HepG2 (cell line): Measurements from ENCODE around the gene CHKA. TPM values are rescaled to one million over a fixed set of nuclear protein-coding genes. Genes with fewer than 3 reads are reported as not detected.
A peak's percentile ranks its signal among the peaks of the same experiment; 100 is the strongest.

Source experiments
- GZF1 ChIP-seq: sonication (generic); formaldehyde crosslinking; IDR thresholded peaks from 2 replicates; pipeline ENCODE4 v1.5.1; 2020; ENCODE audit warnings: mild to moderate bottlenecking, missing genetic modification reagents
- MAZ ChIP-seq, 2 experiments: sonication (generic) in 1 of 2; formaldehyde crosslinking in 1 of 2; IDR thresholded peaks; 2 replicates each; pipeline versions ENCODE4 v1.5.0 to v1.6.1; 2012 to 2020; ENCODE audit warnings: low read depth in 2 of 2, mild to moderate bottlenecking in 2 of 2, borderline replicate concordance in 1 of 2, improper control_type of control experiment in 1 of 2, low read length in 1 of 2, missing genetic modification reagents in 1 of 2, moderate library complexity in 1 of 2
- NRL ChIP-seq: sonication (generic); formaldehyde crosslinking; IDR thresholded peaks from 2 replicates; pipeline ENCODE4 v1.5.0; 2020; ENCODE audit warnings: missing genetic modification reagents, mild to moderate bottlenecking, moderate library complexity, borderline replicate concordance
- PAF1 ChIP-seq: IDR thresholded peaks from 2 replicates; pipeline ENCODE4 v1.6.1; 2016; ENCODE audit warnings: missing genetic modification reagents, missing compliant biosample characterization
- PHF8 ChIP-seq: sonication (generic); formaldehyde crosslinking; IDR thresholded peaks from 2 replicates; pipeline ENCODE4 v1.5.0; 2020; ENCODE audit warnings: missing genetic modification reagents
- POLR2G ChIP-seq: fragments of 200-400 bp; formaldehyde crosslinking; IDR thresholded peaks from 2 replicates; pipeline ENCODE4 v1.6.1; 2018; ENCODE audit warnings: mild to moderate bottlenecking, low read depth, low read length, moderate library complexity
- REXO4 ChIP-seq: sonication (generic); formaldehyde crosslinking; IDR thresholded peaks from 2 replicates; pipeline ENCODE4 v1.8.0; 2022; ENCODE audit warnings: missing genetic modification reagents, mild to moderate bottlenecking, borderline replicate concordance
- SMC3 ChIP-seq: IDR thresholded peaks from 2 replicates; pipeline ENCODE4 v1.6.1; 2011; ENCODE audit warnings: low read length, improper control_type of control experiment
- SOX13 ChIP-seq, 3 experiments: fragments of 450-650 bp in 1 of 3; sonication (generic) in 1 of 3; formaldehyde crosslinking in 1 of 3; IDR thresholded peaks in 2 of 3; conservative IDR thresholded peaks in 1 of 3; 2 replicates each; pipeline versions ENCODE4 v1.5.0 to v1.6.1; 2016 to 2020; ENCODE audit warnings: antibody characterized with exemption in 1 of 3, mild to moderate bottlenecking in 1 of 3, missing compliant biosample characterization in 1 of 3, missing genetic modification reagents in 1 of 3, moderate library complexity in 1 of 3
- ZBTB20 ChIP-seq: sonication (generic); formaldehyde crosslinking; IDR thresholded peaks from 2 replicates; pipeline ENCODE4 v1.8.1; 2023; ENCODE audit warnings: missing genetic modification reagents, low read depth, mild to moderate bottlenecking, borderline replicate concordance
- ZMYM4 ChIP-seq: sonication (generic); formaldehyde crosslinking; IDR thresholded peaks from 2 replicates; pipeline ENCODE4 v1.8.1; 2023; ENCODE audit warnings: mild to moderate bottlenecking, missing genetic modification reagents
- ZNF180 ChIP-seq: sonication (generic); formaldehyde crosslinking; IDR thresholded peaks from 2 replicates; pipeline ENCODE4 v1.4.0; 2020; ENCODE audit warnings: low read depth, missing genetic modification reagents, borderline replicate concordance
- ZNF251 ChIP-seq: sonication (generic); formaldehyde crosslinking; IDR thresholded peaks from 2 replicates; pipeline ENCODE4 v1.9.0; 2021; ENCODE audit warnings: mild to moderate bottlenecking, missing genetic modification reagents
- ZNF557 ChIP-seq: sonication (generic); formaldehyde crosslinking; IDR thresholded peaks from 2 replicates; pipeline ENCODE4 v1.4.0; 2020; ENCODE audit warnings: missing genetic modification reagents
- ZNF746 ChIP-seq: sonication (generic); formaldehyde crosslinking; IDR thresholded peaks from 2 replicates; pipeline ENCODE4 v1.8.0; 2022; ENCODE audit warnings: mild to moderate bottlenecking, missing genetic modification reagents
- ZNF816 ChIP-seq: sonication (generic); formaldehyde crosslinking; IDR thresholded peaks from 2 replicates; pipeline ENCODE4 v1.8.0; 2022; ENCODE audit warnings: missing genetic modification reagents, mild to moderate bottlenecking, borderline replicate concordance
- ZZZ3 ChIP-seq: sonication (generic); formaldehyde crosslinking; IDR thresholded peaks from 2 replicates; pipeline ENCODE4 v1.4.0; 2020; ENCODE audit warnings: missing genetic modification reagents, mild to moderate bottlenecking, borderline replicate concordance
- polyA plus RNA-seq, 8 experiments: library from polyadenylated mRNA; depleted of rRNA in 3 of 8; stranded (reverse) in 7 of 8; unstranded in 1 of 8; fragments of >200 nt; fragmentation: Illumina TruSeq in 4 of 8; extraction: Trizol in 4 of 8; gene quantifications; 2 replicates each; pipeline versions ENCODE4 v1.2.1 to v1.2.3, GENCODE V29; 2011 to 2016; ENCODE audit warnings: low read depth in 4 of 8, missing spikeins in 1 of 8, mixed read lengths in 1 of 8; ENCODE audit not compliant: insufficient read depth in 1 of 8
- total RNA-seq, 5 experiments: library from RNA; depleted of rRNA; stranded (reverse); fragments of >200 nt; fragmentation: Illumina TruSeq; extraction: Trizol; gene quantifications; 2 replicates each; pipeline ENCODE4 v1.2.3, GENCODE V29; 2016; ENCODE audit warnings: low read depth in 1 of 5
- TF ChIP-seq, protein P1 (sequence below): IDR thresholded peaks from 2 replicates; pipeline ENCODE4 v1.6.1; 2016
- TF ChIP-seq, protein P2 (sequence below): sonication (generic); formaldehyde crosslinking; IDR thresholded peaks from 2 replicates; pipeline ENCODE4 v1.4.0; 2020; ENCODE audit warnings: missing genetic modification reagents
- TF ChIP-seq, protein P3 (sequence below): fragments of 450-650 bp; IDR thresholded peaks from 2 replicates; pipeline ENCODE4 v1.6.1; 2016
- TF ChIP-seq, protein P4 (sequence below): sonication (generic); formaldehyde crosslinking; IDR thresholded peaks from 2 replicates; pipeline ENCODE4 v1.4.0; 2020; ENCODE audit warnings: missing genetic modification reagents
- TF ChIP-seq, protein P5 (sequence below): sonication (generic); formaldehyde crosslinking; IDR thresholded peaks from 2 replicates; pipeline ENCODE4 v1.5.0; 2020; ENCODE audit warnings: mild to moderate bottlenecking, missing genetic modification reagents, borderline replicate concordance

CHKA gene
- total and polyA plus RNA-seq, 2 of the 13 experiments (the other 11 are each of a cell fraction or from before 2014, with no cell fraction given) = 71.6 to 92.7 TPM

DNA sequence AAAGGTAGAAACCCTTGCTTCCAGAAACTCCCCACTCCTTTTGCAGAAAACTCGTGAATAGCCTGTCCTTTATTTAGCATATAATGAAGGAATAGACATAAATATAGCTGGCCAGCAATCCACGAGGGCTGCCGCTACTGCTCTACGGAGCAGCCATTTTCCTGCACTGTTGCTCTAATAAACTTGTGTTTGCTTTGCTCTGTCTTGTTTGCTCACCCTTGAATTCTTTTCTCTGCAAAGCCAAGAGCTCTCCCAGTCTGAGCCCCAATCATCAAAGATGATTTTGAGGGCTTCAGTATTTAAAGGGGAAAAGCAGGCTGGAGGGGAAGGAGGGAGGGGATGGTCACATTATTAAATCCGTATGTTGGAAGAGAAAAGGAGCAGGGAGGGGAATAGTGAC is 16.6 kb upstream of the CHKA start (continued):
- TF ChIP-seq ZMYM4 (CRISPR knock-in tag) (0 out of 2 replicates have a peak, but pooled peaks have one; percentile 28), PAF1 (no peak), REXO4 (CRISPR knock-in tag) (no peak), GZF1 (CRISPR knock-in tag) (no peak), SOX13 (IDR thresholded peaks at IDR 0.05) (no peak), SOX13 (CRISPR knock-in tag; conservative IDR thresholded peaks at IDR 0.05 in 1 of 2, IDR thresholded peaks at IDR 0.05 in 1 of 2) (peak in 1 of 2 experiments; percentile 41; a peak in 1 of 4 replicates), PHF8 (CRISPR knock-in tag) (no peak), SMC3 (no peak; the same call in 1 of the 2 replicates), ZNF251 (CRISPR knock-in tag) (no peak), ZNF746 (CRISPR knock-in tag) (no peak), MAZ (IDR thresholded peaks at IDR 0.05; ENCODE audit: borderline replicate concordance, low read depth, low read length) (no peak), MAZ (CRISPR knock-in tag; IDR thresholded peaks at IDR 0.05; ENCODE audit: low read depth) (no peak), POLR2G (peak; percentile 81), ZZZ3 (no peak), ZBTB20 (CRISPR knock-in tag) (no peak), NRL (CRISPR knock-in tag) (no peak), ZNF180 (CRISPR knock-in tag) (no peak), ZNF816 (CRISPR knock-in tag) (no peak), ZNF557 (CRISPR knock-in tag) (no peak)
- TF ChIP-seq, protein P1, sequence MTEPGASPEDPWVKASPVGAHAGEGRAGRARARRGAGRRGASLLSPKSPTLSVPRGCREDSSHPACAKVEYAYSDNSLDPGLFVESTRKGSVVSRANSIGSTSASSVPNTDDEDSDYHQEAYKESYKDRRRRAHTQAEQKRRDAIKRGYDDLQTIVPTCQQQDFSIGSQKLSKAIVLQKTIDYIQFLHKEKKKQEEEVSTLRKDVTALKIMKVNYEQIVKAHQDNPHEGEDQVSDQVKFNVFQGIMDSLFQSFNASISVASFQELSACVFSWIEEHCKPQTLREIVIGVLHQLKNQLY (CRISPR knock-in tag) = 0 out of 2 replicates have a peak, but pooled peaks have one; percentile 28
- TF ChIP-seq, protein P2, sequence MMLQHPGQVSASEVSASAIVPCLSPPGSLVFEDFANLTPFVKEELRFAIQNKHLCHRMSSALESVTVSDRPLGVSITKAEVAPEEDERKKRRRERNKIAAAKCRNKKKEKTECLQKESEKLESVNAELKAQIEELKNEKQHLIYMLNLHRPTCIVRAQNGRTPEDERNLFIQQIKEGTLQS = no peak
- TF ChIP-seq, protein P3, sequence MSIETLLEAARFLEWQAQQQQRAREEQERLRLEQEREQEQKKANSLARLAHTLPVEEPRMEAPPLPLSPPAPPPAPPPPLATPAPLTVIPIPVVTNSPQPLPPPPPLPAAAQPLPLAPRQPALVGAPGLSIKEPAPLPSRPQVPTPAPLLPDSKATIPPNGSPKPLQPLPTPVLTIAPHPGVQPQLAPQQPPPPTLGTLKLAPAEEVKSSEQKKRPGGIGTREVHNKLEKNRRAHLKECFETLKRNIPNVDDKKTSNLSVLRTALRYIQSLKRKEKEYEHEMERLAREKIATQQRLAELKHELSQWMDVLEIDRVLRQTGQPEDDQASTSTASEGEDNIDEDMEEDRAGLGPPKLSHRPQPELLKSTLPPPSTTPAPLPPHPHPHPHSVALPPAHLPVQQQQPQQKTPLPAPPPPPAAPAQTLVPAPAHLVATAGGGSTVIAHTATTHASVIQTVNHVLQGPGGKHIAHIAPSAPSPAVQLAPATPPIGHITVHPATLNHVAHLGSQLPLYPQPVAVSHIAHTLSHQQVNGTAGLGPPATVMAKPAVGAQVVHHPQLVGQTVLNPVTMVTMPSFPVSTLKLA = no peak
- TF ChIP-seq, protein P4, sequence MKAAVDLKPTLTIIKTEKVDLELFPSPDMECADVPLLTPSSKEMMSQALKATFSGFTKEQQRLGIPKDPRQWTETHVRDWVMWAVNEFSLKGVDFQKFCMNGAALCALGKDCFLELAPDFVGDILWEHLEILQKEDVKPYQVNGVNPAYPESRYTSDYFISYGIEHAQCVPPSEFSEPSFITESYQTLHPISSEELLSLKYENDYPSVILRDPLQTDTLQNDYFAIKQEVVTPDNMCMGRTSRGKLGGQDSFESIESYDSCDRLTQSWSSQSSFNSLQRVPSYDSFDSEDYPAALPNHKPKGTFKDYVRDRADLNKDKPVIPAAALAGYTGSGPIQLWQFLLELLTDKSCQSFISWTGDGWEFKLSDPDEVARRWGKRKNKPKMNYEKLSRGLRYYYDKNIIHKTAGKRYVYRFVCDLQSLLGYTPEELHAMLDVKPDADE (CRISPR knock-in tag) = no peak
- TF ChIP-seq, protein P5, sequence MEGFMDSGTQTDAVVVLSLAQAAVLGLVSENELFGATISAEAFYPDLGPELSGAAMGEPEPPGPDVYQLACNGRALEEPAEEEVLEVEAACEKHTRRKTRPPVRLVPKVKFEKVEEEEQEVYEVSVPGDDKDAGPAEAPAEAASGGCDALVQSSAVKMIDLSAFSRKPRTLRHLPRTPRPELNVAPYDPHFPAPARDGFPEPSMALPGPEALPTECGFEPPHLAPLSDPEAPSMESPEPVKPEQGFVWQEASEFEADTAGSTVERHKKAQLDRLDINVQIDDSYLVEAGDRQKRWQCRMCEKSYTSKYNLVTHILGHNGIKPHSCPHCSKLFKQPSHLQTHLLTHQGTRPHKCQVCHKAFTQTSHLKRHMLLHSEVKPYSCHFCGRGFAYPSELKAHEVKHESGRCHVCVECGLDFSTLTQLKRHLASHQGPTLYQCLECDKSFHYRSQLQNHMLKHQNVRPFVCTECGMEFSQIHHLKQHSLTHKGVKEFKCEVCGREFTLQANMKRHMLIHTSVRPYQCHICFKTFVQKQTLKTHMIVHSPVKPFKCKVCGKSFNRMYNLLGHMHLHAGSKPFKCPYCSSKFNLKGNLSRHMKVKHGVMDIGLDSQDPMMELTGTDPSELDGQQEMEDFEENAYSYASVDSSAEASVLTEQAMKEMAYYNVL (CRISPR knock-in tag) = 0 out of 2 replicates have a peak, but pooled peaks have one; percentile 35
